Activated B cell treated with CpG ODN at 0.5 μM for 24 hours (primary cell): ENCODE measurements around the gene ARRDC1. TPM values are rescaled to one million over a fixed set of nuclear protein-coding genes. Genes with fewer than 3 reads are reported as not detected.

Experiments used
- ATAC-seq: fragments of 200-7000 bp; cut with Tn5 transposase; one replicate; pipeline ENCODE4 v1.10.0; 2021; ENCODE audit warnings: low read depth, mild to moderate bottlenecking, moderate library complexity
- CTCF ChIA-PET: fragments of 350-600 bp; sonication (Branson Sonifier 250); formaldehyde crosslinking; loops from one replicate; lab custom pipeline; 2021; ENCODE audit warnings: antibody characterized with exemption; lab: Charles Lee
- POLR2A ChIA-PET: fragments of 350-600 bp; sonication (Branson Sonifier 250); formaldehyde crosslinking; loops from one replicate; lab custom pipeline; 2021; ENCODE audit warnings: antibody characterized with exemption; lab: Charles Lee
- DNase-seq: peaks from one replicate; pipeline ENCODE4 v3.0.0; 2022
- H3K27ac Mint-ChIP-seq: one replicate; pipeline ENCODE4 v1.8.0; 2020; ENCODE audit warnings: mixed read lengths
- H3K27me3 Mint-ChIP-seq: one replicate; pipeline ENCODE4 v1.8.0; 2021; ENCODE audit warnings: mixed read lengths
- H3K36me3 Mint-ChIP-seq: one replicate; pipeline ENCODE4 v1.8.0; 2021; ENCODE audit warnings: low read depth, mixed read lengths
- H3K4me1 Mint-ChIP-seq: one replicate; pipeline ENCODE4 v1.8.0; 2021; ENCODE audit warnings: mixed read lengths
- H3K4me3 Mint-ChIP-seq: one replicate; pipeline ENCODE4 v1.8.0; 2020; ENCODE audit warnings: mild to moderate bottlenecking, mixed read lengths
- H3K9me3 Mint-ChIP-seq: one replicate; pipeline ENCODE4 v1.8.0; 2020; ENCODE audit warnings: mixed read lengths
- intact Hi-C: fragments of 100-400 bp; cut with micrococcal nuclease; formaldehyde crosslinking; loops from one replicate; pipeline ENCODE4 v1.15.1; 2024
- total RNA-seq: library from RNA; stranded (reverse); gene quantifications from 2 replicates; pipeline ENCODE4 v1.2.3, GENCODE V29; 2022
- TF ChIP-seq, protein P1 (sequence below): fragments of 200-600 bp; IDR thresholded peaks from one replicate; pipeline ENCODE4 v1.8.0; 2022; ENCODE audit warnings: antibody characterized with exemption, mild to moderate bottlenecking

The ARRDC1 gene
- total RNA-seq, 1 donor from 2014 or later = 58.3 TPM

DNA sequence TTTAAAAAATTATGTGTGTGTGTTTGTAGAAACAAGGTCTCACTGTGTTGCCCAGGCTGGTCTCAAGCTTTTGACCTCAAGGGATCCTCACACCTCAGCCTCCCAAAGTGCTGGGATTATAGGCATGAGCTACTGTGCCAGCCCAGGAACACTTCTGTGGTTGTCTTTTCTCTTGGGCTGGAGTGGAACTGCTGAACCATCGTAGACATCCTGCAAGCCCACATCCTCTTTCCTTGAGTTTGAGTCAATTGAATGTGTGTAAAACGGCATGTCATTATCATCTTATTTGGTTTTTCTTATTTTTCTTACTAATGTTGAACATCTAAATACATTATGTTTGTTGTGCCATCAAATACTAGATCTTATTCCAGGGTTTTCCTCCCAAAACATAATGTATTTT, 53.3 kb downstream of the ARRDC1 start:
- peaks cover 26% of the 10 kb centered on the region for H3K36me3 Mint-ChIP-seq
- TF ChIP-seq, protein P1, sequence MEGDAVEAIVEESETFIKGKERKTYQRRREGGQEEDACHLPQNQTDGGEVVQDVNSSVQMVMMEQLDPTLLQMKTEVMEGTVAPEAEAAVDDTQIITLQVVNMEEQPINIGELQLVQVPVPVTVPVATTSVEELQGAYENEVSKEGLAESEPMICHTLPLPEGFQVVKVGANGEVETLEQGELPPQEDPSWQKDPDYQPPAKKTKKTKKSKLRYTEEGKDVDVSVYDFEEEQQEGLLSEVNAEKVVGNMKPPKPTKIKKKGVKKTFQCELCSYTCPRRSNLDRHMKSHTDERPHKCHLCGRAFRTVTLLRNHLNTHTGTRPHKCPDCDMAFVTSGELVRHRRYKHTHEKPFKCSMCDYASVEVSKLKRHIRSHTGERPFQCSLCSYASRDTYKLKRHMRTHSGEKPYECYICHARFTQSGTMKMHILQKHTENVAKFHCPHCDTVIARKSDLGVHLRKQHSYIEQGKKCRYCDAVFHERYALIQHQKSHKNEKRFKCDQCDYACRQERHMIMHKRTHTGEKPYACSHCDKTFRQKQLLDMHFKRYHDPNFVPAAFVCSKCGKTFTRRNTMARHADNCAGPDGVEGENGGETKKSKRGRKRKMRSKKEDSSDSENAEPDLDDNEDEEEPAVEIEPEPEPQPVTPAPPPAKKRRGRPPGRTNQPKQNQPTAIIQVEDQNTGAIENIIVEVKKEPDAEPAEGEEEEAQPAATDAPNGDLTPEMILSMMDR = no peak
- DNase-seq = no peak
- POLR2A ChIA-PET = no interaction called here
- no peaks in the 10 kb centered on the region for H3K27me3 Mint-ChIP-seq
- no peaks in the 10 kb centered on the region for H3K9me3 Mint-ChIP-seq
- H3K4me3 Mint-ChIP-seq = no peak overlapping the region
- CTCF ChIA-PET = interaction anchor here (1.1 kb wide), 1 partner anchor 36 kb away, joined by 3 read pairs; no protein-coding TSS in a partner anchor
- ATAC-seq = no peak
- intact Hi-C loops = no loop called here
- H3K27ac Mint-ChIP-seq = no peak overlapping the region
- peaks cover 35% of the 10 kb centered on the region for H3K4me1 Mint-ChIP-seq

DNA sequence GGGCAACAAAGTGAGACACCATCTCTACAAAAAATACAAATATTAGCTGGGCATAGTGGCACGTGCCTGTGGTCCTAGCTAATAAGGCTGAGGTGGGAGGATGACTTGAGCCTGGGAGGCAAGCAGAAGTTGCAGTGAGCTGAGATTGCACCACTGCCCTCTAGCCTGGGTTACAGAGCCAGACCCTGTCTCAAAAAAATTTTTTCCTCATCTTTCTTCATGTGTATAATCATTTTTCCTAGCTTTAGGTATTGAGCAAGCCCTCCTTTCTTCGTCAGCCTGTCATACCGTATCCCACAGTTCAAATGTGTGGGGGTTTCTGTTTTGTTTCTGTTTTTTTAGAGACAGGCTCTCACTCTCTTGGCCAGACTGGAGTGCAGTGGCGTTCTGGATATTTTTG, 54.7 kb downstream of the ARRDC1 start:
- peaks cover 23% of the 10 kb centered on the region for H3K36me3 Mint-ChIP-seq
- TF ChIP-seq, protein P1 = no peak
- ATAC-seq (no peak), DNase-seq (no peak)
- H3K9me3 Mint-ChIP-seq = no peaks in the 10 kb centered on the region
- ChIA-PET POLR2A (no interaction called here), CTCF (no interaction called here)
- H3K27me3 Mint-ChIP-seq = no peaks in the 10 kb centered on the region
- no peak overlapping the region for H3K4me3 Mint-ChIP-seq
- intact Hi-C loops = no loop called here
- peaks cover 44% of the 10 kb centered on the region for H3K4me1 Mint-ChIP-seq
- H3K27ac Mint-ChIP-seq = no peak overlapping the region

DNA sequence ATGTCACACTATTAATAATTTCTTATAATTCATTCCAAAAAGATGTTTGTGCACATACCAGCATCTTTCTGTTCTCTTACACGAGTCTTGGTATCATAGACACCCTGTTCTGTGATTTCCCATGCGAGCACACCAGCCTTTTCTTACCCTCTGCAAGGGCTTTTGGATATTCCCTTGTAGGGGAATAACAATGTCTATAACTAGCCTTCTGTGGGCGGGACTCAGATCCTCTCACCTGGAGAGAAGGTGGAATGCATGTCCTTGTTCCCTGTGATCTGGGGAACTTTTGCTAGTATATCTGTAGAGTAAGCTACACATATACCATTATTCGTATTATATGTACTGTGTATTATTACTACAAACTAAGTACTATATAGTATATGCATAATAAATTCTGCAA, 58.1 kb downstream of the ARRDC1 start:
- ChIA-PET POLR2A (no interaction called here), CTCF (no interaction called here)
- Mint-ChIP-seq H3K4me3 (no peak overlapping the region), H3K27me3 (no peaks in the 10 kb centered on the region), H3K9me3 (no peaks in the 10 kb centered on the region), H3K27ac (no peak overlapping the region), H3K36me3 (peaks cover 23% of the 10 kb centered on the region), H3K4me1 (peaks cover 56% of the 10 kb centered on the region)
- TF ChIP-seq, protein P1 = no peak
- ATAC-seq (no peak), DNase-seq (no peak)
- intact Hi-C loops = no loop called here

DNA sequence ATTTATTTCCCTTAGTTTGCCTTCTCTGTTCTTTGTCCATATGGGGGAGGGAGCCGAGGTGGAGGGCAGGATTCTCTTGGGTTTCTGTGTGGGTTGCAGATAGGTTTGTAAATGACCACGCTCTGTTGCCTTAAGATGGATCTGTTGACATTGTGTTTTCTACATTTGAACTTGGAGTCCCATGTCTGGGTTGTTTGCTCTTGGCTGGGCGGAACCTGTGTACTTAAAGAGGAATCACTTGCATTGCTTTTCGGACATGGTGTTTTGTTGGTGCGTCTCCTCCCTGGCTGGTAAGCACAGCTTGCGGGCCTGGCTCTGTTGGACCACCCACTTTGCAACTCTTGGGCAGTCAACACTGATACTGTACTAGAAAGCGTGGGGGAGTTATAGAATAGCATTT, 59.2 kb downstream of the ARRDC1 start:
- Mint-ChIP-seq H3K27me3 (no peaks in the 10 kb centered on the region), H3K36me3 (peaks cover 33% of the 10 kb centered on the region), H3K27ac (no peak overlapping the region), H3K9me3 (no peaks in the 10 kb centered on the region), H3K4me3 (no peak overlapping the region), H3K4me1 (peaks cover 58% of the 10 kb centered on the region)
- intact Hi-C loops = no loop called here
- DNase-seq (no peak), ATAC-seq (no peak)
- CTCF ChIA-PET = no interaction called here
- POLR2A ChIA-PET = interaction anchor here (0.7 kb wide), 1 partner anchor 49 kb away, joined by 4 read pairs; no protein-coding TSS in a partner anchor
- TF ChIP-seq, protein P1 = no peak

Other genes with a start within 250 kb of the ARRDC1 start
- gene EXD3, start 182.5 kb upstream of the ARRDC1 start, total RNA-seq = 8.4 and 12.8 TPM in 2 replicates
- 2.6 and 3.9 TPM in 2 replicates for gene NOXA1, start 182.3 kb upstream of the ARRDC1 start, total RNA-seq
- gene ENTPD8, start 164.3 kb upstream of the ARRDC1 start, total RNA-seq = not detected in 2 replicates
- 22.5 and 24.7 TPM in 2 replicates for gene NSMF, start 146.4 kb upstream of the ARRDC1 start, total RNA-seq
- gene PNPLA7, start 55.3 kb upstream of the ARRDC1 start, total RNA-seq = 5.5 and 6.1 TPM in 2 replicates
- gene MRPL41, start 53.8 kb upstream of the ARRDC1 start, total RNA-seq = 26.0 and 32.9 TPM in 2 replicates
- 39.4 and 43.0 TPM in 2 replicates for gene DPH7, start 26.8 kb upstream of the ARRDC1 start, total RNA-seq
- 21.9 and 25.1 TPM in 2 replicates for gene ZMYND19, start 15.2 kb upstream of the ARRDC1 start, total RNA-seq
- 157 and 163 TPM in 2 replicates for gene EHMT1, start 13.3 kb downstream of the ARRDC1 start, total RNA-seq